HG02759 (cell line): Measurements from ENCODE around the gene PMFBP1.
"Not testable (repeated sequence)": the region's sequence is repeated elsewhere in the genome, so short reads cannot be mapped to it uniquely, and the experiment has no call there.

ENCODE experiments used
- ATAC-seq: cut with Tn5 transposase; IDR thresholded peaks from one replicate; pipeline ENCODE4 v1.9.1; 2021; ENCODE audit warnings: mild to moderate bottlenecking, moderate library complexity; ENCODE audit not compliant: unreplicated experiment

PMFBP1 gene

DNA sequence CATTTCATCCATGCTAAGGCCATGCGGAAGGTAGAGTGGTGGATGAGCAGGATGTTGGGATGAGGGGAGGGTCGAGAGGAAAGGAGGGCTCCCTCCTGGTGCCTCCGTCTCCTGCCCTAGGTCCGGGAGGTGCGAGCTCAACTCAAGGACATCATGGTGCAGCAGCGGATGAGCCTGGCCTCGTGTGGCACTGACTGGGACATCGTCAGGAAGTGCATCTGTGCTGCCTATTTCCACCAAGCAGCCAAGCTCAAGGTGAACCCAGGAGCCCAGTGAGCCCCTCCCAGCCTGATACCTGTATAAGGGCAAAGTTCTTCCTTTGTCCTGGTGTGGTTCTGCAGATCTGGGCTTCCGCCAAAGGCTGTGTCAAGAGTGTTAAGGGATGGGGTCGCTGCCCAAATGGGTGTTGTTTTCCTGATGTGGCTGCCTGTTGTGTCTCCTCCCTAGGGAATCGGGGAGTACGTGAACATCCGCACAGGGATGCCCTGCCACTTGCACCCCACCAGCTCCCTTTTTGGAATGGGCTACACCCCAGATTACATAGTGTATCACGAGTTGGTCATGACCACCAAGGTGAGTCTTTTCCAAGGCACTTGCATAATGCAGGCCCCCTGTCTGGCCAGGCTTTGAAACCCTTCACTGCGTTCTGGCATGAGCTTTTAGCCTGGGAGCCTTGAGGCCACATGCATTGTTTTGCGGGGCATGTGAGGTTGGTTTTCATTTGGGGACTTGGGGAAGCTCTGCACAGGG is 63.4 kb downstream of the PMFBP1 start:
- no peak for ATAC-seq

DNA sequence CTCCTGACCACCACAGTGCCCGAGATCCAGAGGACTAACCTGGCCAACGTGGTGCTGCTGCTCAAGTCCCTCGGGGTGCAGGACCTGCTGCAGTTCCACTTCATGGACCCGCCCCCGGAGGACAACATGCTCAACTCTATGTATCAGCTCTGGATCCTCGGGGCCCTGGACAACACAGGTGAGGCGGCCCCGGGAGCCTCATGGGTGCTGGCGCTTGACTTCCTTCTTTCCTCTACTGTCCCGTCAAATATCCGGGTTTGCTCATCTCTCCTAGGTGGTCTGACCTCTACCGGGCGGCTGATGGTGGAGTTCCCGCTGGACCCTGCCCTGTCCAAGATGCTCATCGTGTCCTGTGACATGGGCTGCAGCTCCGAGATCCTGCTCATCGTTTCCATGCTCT is 64.6 kb downstream of the PMFBP1 start:
- ATAC-seq, result no peak

DNA sequence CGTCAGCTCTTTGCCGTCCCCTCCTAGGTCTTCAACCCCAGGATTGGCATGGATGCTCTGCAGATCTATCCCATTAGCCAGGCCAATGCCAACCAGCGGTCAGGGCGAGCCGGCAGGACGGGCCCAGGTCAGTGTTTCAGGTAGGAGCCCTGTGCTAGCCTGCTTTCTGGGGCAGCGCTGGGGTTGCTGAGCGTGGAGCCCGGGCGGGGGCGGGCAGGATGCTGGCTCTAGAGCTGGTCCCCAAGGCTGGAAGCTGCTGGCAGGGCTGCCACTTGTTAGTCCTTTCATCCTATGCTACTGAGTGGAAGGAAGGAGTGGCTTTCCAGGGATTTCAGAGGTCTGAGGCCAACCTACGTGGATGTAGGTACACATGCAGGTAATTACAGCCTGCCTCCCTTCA is 66.0 kb downstream of the PMFBP1 start:
- ATAC-seq, result no peak

DNA sequence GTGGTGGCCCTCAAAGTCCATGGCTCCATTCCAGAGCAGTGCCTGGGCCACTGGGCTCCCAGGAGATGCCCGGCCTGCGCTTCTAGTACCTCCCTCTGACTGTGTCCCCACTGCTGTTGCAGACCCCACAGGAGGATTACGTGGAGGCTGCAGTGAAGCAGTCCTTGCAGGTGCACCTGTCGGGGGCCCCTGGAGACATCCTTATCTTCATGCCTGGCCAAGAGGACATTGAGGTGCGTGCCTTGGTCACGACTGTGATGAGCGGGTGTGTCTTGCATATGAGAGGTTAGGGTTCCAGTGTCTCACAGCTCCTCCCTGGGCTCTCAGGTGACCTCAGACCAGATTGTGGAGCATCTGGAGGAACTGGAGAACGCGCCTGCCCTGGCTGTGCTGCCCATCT is 67.0 kb downstream of the PMFBP1 start:
- ATAC-seq, result no peak

DNA sequence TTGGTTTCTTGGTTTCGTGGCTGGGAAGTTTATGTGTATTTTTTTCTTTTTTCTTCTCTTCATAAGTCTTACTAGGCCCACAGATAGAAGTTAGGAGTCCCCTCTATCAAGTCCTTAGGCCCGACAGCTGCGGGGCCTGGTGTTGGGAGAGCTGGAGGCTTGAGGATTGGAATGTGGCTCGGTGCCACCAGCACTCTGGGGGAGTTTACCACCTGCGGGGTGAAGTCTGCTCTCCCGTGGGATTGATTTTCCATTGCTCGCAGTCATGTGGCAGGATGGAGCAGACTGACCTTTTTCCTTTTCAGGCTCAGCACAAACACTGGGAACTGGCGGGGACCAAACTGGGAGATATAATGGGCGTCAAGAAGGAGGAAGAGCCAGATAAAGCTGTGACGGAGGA is 70.8 kb downstream of the PMFBP1 start:
- ATAC-seq, result no peak

DNA sequence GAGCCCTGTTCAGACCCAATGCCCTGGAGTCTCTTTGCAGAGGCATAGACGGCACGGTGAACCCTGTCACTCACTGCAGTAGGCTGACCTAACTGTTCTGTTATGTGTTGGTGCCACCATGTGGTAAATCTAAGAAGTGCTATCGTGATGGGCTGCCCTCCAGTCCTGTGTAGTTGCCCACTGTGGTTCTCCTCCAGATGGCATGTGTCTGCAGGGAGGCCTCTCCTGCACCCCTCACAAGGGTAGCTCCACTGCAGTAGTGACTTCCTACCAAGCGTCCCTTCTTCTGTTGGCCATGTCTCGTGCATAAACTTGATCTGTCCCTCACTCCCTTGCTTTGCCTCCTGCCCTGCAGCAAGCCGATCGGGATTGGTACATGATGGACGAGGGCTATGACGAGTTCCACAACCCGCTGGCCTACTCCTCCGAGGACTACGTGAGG is 72.6 kb downstream of the PMFBP1 start:
- peak; percentile 92 for ATAC-seq

DNA sequence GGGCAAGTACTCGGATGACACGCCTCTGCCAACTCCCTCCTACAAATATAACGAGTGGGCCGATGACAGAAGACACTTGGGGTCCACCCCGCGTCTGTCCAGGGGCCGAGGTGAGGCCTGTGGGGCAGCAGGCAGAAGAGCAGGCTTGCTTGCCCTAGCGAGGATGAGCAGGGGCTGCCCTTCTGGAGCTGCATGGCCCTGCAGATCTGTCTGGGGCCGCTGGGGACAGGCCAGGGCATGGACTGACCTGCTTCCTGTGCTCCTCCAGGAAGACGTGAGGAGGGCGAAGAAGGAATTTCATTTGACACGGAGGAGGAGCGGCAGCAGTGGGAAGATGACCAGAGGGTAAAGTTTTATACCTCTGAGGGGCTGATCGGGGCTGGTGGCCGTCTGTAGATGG is 73.0 kb downstream of the PMFBP1 start:
- ATAC-seq, result no peak

DNA sequence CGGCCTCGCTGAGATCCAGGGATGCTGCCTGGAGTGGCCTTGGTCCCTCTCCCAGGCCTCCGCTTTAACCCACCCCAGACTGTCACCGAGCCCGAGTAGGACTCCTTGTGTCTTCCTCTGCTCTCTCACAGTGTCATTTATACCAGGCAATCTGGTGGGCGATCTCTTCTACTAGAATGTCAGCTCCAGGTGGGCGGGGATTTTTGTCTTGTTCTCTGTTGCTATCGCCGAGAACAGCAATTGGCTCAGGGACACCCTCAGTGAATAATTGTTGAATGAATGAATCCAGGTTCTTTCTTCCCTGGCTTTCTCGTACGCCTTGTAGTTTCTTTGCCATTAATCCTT is 77.7 kb downstream of the PMFBP1 start:
- ATAC-seq, result no peak

DNA sequence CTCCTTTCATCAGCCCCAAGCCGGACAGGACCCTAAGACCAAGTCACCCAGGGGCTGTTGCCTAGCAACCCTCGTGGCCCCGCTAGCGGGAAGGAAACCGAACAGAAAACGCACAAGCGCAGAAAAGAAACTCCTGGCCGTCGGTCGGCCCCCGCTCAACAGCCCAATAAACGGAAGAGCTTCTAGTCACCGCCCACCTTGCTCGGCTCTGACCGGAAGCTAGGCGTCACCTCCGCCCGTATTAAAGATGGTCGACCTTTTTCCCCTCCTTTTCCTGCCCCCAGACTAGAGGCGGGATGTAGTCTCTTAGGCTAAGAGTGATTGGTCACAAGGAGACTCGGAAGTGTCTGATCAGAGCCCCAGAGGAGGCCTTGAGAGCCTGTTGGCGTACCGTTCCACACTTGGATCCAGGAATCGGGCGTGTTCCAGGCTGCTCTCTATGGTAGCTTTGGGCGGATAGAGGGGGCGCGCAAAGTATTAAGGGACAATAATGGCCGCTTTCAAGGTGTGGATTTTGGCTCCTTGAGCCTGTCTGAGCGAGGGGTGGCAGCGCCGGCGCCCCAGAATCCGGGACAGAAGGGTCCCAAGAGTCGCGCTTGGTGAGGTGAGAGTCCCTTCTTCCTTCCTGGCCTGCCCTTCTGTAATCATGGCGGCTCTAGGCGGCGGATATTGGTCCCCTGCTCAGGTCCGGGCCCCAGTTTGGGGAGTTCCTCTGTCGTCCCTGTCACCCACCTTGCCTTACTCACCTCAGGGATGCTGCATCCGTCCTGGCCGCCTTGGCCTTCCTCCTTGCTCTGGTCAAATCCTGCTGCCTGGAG is 78.3 kb downstream of the PMFBP1 start, which contains the start of the genes DHX38 and TXNL4B:
DHX38 (plus strand) TSS at position 400 of the 818 bp plus-strand sequence. CDS start 2,311 bp downstream, outside the sequence.
TXNL4B (minus strand) TSS at position 173 of the 818 bp plus-strand sequence. CDS start 2,871 bp downstream, outside the sequence.
- peak; percentile 97 for ATAC-seq

DNA sequence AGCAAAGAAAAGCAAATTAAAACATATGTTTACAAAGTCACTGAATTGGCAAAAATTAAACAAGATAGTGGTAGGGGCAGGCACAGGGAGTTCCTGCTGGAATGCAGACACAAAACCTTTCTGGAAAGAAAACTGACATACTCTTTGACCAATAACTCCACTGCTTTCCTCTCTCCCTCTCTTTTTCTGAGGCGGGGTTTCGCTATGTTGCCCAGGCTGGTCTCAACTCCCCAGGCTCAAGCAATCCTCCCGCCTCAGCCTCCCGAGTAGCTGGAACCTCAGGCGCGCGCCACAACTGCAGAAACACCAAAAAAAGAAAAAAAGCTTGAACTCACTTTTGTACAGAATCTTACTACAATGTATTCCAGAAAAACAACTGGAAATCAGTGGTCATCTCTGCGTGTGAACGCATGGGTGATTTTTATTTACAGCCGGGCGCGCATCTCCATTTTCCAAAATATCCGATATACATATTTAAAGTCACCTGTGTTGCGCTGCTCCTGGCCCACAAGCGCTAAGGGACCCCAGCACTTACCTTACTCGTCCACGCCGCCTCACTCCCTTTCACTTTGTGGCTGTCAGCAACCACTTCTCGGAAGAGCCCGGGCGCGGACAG is 79.0 kb downstream of the PMFBP1 start:
- no peak for ATAC-seq

DNA sequence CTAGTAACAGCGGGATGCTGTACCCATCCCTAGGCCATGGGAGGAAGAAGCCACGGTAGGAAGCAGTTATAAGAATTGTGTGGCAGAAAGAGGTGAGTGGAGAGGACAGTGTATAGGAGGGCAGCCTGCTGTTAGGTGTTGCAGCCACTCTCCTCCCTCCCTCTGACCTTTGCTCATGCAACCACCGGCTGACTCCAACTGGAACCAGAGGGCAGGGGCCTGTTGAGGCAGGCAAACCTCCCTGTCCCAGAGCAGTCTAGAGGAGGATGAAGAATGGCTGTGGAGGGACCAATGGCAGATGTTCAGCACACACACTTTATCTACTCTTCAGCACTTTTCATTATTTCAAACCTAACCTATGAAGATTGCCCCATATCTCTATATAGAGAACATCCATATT is 80.7 kb downstream of the PMFBP1 start:
- no peak for ATAC-seq

DNA sequence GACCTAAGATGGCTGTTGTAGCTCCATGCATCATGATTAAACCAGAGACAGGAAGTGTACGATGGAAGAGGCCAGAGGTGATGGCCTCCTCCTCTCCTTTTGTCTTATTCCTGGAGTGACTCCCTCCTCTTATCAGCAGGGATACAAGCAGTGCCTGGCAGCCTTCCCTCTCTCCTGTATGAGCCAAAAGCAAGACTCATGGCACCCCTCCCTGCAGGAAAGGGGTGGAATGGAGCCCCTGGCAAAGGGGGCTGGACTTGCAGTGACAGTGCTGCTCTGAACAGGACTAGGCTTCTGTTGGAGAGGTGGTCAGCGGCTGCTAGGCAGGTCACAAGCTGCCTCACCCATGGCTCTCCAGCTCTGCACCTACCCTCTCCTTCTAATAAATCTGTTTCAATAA is 87.0 kb downstream of the PMFBP1 start:
- no peak for ATAC-seq

DNA sequence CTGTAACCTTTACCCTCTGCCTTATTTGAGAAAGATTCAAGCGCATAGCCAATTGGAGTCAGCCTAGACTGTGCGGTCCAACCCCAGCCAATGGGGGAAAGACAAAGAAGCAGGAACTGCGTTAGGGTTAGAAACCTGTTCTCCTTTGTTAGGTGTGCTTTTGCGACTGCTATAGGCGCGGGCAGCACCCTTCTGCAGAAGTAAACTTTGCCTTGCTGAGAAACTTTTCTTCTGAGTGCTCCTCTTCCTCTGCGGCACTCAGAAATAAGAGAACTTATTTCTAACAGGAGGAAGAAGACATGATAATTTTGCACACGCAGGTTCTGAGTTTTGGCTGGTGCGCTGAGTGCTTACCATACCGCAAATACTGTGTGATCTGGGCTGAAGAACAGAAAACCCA is 87.5 kb downstream of the PMFBP1 start:
- no peak for ATAC-seq

DNA sequence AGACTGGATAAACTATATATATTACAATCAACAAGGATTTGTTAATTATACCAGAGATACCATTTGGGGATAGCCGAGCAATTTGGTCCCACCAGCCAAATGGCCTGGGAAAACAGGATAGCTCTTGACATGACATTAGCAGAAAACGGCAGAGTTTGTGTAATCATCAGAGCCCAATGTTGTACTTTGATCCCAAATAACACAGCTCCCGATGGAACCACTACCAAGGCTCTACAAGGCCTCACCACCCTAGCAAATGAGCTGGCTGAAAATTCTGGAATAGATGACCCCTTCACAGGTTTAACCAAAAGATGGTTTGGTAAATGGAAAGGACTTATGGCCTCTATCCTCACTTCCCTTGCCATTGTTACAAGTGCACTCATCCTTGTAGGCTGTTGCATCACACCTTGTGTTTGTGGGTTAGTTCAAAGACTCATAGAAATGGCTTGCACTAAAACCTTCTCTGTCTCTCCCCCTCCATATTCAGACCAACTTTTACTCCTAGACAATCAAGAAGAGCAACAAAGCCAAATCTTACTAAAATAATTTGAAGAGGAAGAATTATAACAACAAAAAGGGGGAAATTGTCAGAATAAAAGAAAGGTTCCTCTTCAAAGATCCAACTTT is 88.1 kb downstream of the PMFBP1 start:
- ATAC-seq, result no peak

DNA sequence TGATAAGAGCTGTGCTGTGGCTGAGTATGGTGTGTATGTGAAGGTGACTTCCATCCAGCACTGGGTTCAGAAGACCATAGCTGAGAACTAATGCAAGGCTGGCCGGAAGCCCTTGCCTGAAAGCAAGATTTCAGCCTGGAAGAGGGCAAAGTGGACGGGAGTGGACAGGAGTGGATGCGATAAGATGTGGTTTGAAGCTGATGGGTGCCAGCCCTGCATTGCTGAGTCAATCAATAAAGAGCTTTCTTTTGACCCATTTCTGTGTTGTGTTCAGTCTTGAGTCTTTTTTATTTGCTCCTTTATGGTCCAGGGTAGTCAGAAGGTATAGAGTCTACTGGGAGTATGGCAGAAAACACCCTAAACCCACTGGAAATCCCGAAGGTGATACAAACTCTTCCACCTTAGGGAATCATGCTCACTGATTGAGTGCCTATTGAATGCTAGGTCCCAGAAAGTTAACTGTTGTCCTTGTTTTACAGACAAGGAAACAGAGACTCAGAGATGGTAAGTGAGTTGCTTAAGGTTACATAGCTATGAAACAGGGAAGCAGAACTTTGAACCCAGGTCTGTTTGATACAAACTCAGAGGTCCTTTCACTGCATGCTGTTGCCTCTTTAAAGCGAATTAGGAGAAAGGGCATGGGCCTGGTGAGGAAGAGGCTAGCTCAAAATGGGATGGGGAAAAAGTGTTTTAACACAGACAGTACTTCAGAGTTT is 94.8 kb downstream of the PMFBP1 start:
- ATAC-seq, result not testable (repeated sequence)

DNA sequence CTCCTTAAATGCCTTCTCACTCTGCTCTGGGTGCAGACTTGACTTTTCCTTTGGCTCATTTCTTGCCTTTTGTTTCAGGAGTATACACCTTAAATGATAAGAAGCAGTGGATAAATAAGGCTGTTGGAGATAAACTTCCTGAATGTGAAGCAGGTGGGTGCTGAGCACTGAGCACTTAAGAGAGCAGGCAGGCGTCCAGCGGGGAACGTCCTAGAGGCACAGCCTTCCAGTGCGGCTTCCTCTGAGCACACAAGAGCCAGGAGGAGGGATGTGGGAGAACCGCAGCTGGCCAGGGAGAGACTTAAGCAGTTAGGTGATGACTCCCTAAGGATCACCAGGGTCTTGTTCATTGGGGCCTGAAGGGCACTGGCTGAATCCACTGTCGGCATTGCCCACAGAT is 96.9 kb downstream of the PMFBP1 start:
- ATAC-seq, result not testable (repeated sequence)

DNA sequence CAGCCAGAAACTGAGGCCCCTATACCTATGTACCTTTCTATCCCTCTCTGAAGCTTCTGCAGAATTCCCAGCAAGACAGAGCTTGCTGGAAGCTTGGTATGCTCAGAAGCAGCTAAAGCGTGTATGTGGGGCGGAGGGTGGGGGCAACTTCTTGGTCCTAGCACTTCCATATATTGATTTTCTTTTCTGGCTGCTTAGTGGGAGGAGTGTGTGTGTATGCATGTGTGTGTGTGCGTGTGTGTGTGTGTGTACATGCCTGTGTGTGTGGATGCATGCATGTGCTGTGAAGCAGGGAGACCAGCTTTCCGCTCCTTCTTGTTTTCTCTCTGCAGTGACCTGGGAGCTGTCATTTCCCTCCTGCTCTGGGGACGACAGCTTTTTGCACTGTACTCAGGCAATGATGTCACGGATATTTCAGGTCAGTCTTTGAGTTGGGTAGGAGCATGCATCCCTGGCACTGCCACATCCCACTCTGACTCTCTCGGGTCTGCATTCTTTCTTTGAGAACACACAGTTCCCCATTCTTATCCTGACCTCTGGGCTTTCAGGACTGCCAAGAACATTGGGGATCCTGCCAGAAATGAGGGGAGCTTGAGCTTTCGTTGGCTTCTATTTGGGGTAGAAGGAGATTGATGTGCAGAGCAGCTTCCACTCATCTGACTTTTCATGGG is 98.3 kb downstream of the PMFBP1 start:
- no peak for ATAC-seq

DNA sequence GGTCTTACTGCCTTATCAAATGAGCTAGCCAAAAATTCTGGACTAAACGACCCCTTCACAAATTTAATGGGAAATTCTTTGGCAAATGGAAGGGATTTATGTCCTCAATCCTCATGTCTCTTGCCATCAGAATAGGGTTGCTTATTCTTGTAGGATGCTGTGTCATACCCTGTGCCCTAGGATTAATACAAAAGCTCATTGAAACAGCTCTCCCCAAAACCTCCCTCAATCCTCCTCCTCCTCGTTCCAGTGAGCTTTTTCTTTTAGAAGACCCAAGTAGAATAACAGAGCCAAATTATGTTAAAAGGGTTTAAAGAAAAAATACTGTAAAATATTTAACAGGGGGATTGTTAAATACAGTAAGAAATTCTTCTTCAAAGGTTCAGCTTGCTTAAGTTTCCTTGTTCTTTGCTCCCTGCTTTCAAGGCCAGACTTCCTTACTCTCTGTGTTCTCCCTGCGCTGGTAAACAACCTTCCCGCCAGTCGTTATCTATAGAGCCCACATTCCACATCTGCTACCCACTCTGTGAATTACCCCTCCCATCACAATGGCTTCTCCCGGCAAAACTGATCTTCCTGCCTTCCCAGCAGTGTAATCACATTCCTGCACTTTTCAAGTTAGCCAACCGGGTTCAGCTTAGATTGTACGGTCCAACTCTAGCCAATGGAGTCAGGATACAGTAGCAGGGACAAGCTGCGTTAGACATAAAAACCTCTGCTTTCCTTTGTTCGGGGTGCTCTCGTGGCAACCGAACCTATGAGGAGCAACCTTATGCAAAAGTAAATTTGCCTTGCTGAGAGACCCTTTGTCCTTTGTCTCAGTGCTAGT is 99.2 kb downstream of the PMFBP1 start:
- no peak for ATAC-seq
